Adrenal gland (tissue), 5 donors: Measurements from ENCODE around the gene MET.

Experiments
- CTCF ChIP-seq, 6 experiments: fragments of 450-650 bp in 4 of 6; fragments of 200-600 bp in 2 of 6; sonication (generic) in 1 of 6; IDR thresholded peaks; 1 replicate in 5 of 6; 2 replicates in 1 of 6; pipeline versions ENCODE4 v1.5.1 to v1.8.0; 2016 to 2021; ENCODE audit warnings: antibody characterized with exemption in 6 of 6, mild to moderate bottlenecking in 2 of 6, moderate library complexity in 1 of 6
- POLR2A ChIP-seq, 2 donors: fragments of 450-650 bp; IDR thresholded peaks; one replicate each; pipeline ENCODE4 v1.6.1; 2017; ENCODE audit warnings: antibody characterized with exemption in 2 of 2, mild to moderate bottlenecking in 2 of 2, moderate library complexity in 1 of 2
- donor health status: DM: no; HTN: no; CAD: no.

- TF ChIP-seq CTCF (IDR thresholded peaks at IDR 0.05) (no peak), POLR2A (IDR thresholded peaks at IDR 0.05) (no peak)
These were observed 164.1 kb downstream of the MET start for GRCh38 chr7:116836048-116836447.
